Measurements from ENCODE around the gene ZNF358.

GRCh38 chr19:7541828-7542443, 26.0 kb downstream of the ZNF358 start:
- TF ChIP-seq, protein P1, sequence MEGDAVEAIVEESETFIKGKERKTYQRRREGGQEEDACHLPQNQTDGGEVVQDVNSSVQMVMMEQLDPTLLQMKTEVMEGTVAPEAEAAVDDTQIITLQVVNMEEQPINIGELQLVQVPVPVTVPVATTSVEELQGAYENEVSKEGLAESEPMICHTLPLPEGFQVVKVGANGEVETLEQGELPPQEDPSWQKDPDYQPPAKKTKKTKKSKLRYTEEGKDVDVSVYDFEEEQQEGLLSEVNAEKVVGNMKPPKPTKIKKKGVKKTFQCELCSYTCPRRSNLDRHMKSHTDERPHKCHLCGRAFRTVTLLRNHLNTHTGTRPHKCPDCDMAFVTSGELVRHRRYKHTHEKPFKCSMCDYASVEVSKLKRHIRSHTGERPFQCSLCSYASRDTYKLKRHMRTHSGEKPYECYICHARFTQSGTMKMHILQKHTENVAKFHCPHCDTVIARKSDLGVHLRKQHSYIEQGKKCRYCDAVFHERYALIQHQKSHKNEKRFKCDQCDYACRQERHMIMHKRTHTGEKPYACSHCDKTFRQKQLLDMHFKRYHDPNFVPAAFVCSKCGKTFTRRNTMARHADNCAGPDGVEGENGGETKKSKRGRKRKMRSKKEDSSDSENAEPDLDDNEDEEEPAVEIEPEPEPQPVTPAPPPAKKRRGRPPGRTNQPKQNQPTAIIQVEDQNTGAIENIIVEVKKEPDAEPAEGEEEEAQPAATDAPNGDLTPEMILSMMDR (conservative IDR thresholded peaks at IDR 0.05) = no peak
- no peak for TF ChIP-seq ZFX (IDR thresholded peaks at IDR 0.05)
